Mesendoderm (in vitro differentiated cells): Measurements from ENCODE around the gene MAD1L1.

Experiments
- DNase-seq: peaks from one replicate; pipeline ENCODE4 v3.0.0; 2013
- H2AK5ac ChIP-seq: 2 replicates; pipeline ENCODE4 v1.6.1; 2013; ENCODE audit warnings: low read length, inconsistent platforms
- H2BK120ac ChIP-seq: 2 replicates; pipeline ENCODE4 v1.6.1; 2013; ENCODE audit warnings: low read depth, mild to moderate bottlenecking, low read length, moderate library complexity, mixed read lengths
- H2BK15ac ChIP-seq: replicated peaks from 2 replicates; pipeline ENCODE4 v1.6.1; 2013; ENCODE audit warnings: low read depth, mild to moderate bottlenecking, moderate library complexity
- H2BK5ac ChIP-seq: 2 replicates; pipeline ENCODE4 v1.6.1; 2013; ENCODE audit warnings: low read length, inconsistent platforms
- H3K18ac ChIP-seq: 2 replicates; pipeline ENCODE4 v1.6.1; 2013; ENCODE audit warnings: mild to moderate bottlenecking, low read length, mixed read lengths
- H3K23ac ChIP-seq: one replicate; pipeline ENCODE4 v1.6.1; 2013; ENCODE audit warnings: low read length
- H3K27ac ChIP-seq: 2 replicates; pipeline ENCODE4 v1.5.1; 2013; ENCODE audit warnings: low read depth, mild to moderate bottlenecking, inconsistent platforms, low read length, moderate library complexity
- H3K27me3 ChIP-seq: 2 replicates; pipeline ENCODE4 v1.6.1; 2013; ENCODE audit warnings: low read length, control low read depth, mild to moderate bottlenecking, inconsistent platforms; ENCODE audit not compliant: insufficient read depth, poor library complexity
- H3K36me3 ChIP-seq: 2 replicates; pipeline ENCODE4 v1.6.1; 2013; ENCODE audit warnings: low read length, inconsistent platforms; ENCODE audit not compliant: control insufficient read depth, insufficient read depth
- H3K4ac ChIP-seq: one replicate; pipeline ENCODE4 v1.6.1; 2013; ENCODE audit warnings: low read depth, mild to moderate bottlenecking, low read length, moderate library complexity
- H3K4me1 ChIP-seq: 2 replicates; pipeline ENCODE4 v1.6.1; 2013; ENCODE audit warnings: low read depth, low read length, inconsistent platforms; ENCODE audit not compliant: control insufficient read depth
- H3K4me2 ChIP-seq: 2 replicates; pipeline ENCODE4 v1.6.1; 2013; ENCODE audit warnings: low read length
- H3K4me3 ChIP-seq: 2 replicates; pipeline ENCODE4 v1.5.1; 2013; ENCODE audit warnings: mild to moderate bottlenecking, low read length
- H3K56ac ChIP-seq: one replicate; pipeline ENCODE4 v1.6.1; 2013; ENCODE audit warnings: low read length
- H3K79me1 ChIP-seq: 2 replicates; pipeline ENCODE4 v1.6.1; 2013; ENCODE audit warnings: low read length, inconsistent platforms
- H3K79me2 ChIP-seq: 2 replicates; pipeline ENCODE4 v1.6.1; 2013; ENCODE audit warnings: mild to moderate bottlenecking, low read length; ENCODE audit not compliant: control insufficient read depth, insufficient read depth
- H3K9ac ChIP-seq: 2 replicates; pipeline ENCODE4 v1.6.1; 2013; ENCODE audit warnings: low read length, inconsistent platforms
- H4K5ac ChIP-seq: one replicate; pipeline ENCODE4 v1.6.1; 2013; ENCODE audit warnings: low read length
- H4K8ac ChIP-seq: one replicate; pipeline ENCODE4 v1.6.1; 2013; ENCODE audit warnings: low read depth, mild to moderate bottlenecking, control low read depth, low read length, moderate library complexity
- WGBS: extraction: QIAGEN DNeasy Blood & Tissue Kit; methylation state at CpG from one replicate; pipeline ENCODE4 v1.1.7; 2013; ENCODE audit warnings: low lambda C conversion rate, missing lambda C conversion rate; ENCODE audit not compliant: insufficient coverage; ENCODE audit errors: extremely low coverage; 5-methylcytosine and 5-hydroxymethylcytosine counted together

The MAD1L1 gene

DNA sequence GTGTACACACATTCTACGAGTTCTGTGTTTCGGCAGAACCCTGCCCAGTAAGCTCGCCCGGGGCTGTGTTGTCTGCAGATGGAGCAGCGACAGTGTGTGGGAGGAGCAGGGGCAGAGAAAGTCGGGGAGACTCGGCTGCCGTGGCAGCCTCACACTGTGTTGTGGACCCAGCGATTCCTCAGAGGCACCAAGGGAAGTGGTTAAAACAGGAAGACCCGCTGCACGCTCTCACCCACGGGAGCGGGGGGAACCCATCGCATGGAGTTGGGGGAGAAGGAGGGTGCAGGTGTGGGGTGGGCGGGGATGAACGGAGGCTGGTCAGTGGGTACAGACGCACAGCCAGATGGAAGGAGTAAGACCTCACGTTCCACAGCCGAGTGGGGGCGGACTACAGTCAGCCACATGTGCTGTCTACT, 312.5 kb downstream of the MAD1L1 start:
- Histone ChIP-seq H2BK15ac (no peak overlapping the region), H4K5ac (no peak overlapping the region), H3K4me2 (no peak overlapping the region), H3K56ac (no peak overlapping the region), H2BK120ac (no peak overlapping the region), H3K79me2 (no peaks in the 10 kb centered on the region), H3K4me1 (no peaks in the 10 kb centered on the region), H3K9ac (no peak overlapping the region), H3K79me1 (no peaks in the 10 kb centered on the region), H3K18ac (no peak overlapping the region), H4K8ac (no peak overlapping the region), H3K27ac (no peak overlapping the region), H3K4me3 (no peak overlapping the region), H3K4ac (no peak overlapping the region), H2BK5ac (no peak overlapping the region), H3K27me3 (no peaks in the 10 kb centered on the region), H3K36me3 (no peaks in the 10 kb centered on the region), H3K23ac (no peak overlapping the region), H2AK5ac (no peak overlapping the region)
- no peak for DNase-seq
- no CpG with 5 or more reads among the region's 20 CpGs for WGBS

DNA sequence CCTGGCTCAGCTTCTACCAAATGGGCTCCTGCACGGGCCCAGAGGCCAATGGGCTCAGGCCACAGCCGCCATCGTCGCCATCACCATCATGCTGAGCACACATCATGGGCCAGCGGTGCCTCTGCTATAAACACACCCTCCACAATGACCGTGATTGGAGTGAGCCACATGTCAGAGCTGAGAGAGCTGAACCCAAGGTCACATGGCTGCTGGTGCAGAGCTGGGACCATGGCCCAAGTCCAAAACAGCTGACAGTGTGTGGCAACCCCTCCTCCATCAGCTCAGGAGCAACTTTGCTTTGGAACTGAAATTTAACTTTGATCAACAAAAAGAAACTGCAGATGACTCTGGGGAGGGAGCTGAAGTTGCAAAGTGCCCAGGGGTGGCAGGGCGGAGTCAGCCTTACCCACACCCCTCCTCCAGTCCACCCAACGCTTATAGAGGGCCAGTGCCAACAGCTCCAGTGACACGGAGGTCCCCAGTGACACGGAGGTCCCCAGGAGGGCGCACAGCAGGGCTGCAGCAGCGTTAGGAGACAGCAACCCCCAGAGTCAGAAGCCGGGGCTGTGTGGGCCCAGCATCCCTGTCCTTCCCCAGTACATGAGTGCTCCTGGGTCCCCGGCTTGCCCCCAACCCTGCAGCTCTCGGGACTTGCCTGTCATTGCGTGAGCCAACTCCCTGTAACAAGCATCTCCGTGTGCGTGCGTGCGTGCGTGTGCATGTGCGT, 313.0 kb downstream of the MAD1L1 start:
- Histone ChIP-seq H3K4me1 (no peaks in the 10 kb centered on the region), H3K27me3 (no peaks in the 10 kb centered on the region), H2BK15ac (no peak overlapping the region), H3K4me2 (no peak overlapping the region), H2BK5ac (no peak overlapping the region), H3K4me3 (no peak overlapping the region), H3K18ac (no peak overlapping the region), H3K79me2 (no peaks in the 10 kb centered on the region), H4K5ac (no peak overlapping the region), H3K27ac (no peak overlapping the region), H3K9ac (no peak overlapping the region), H3K23ac (no peak overlapping the region), H4K8ac (no peak overlapping the region), H2AK5ac (no peak overlapping the region), H3K4ac (no peak overlapping the region), H2BK120ac (no peak overlapping the region), H3K56ac (no peak overlapping the region), H3K36me3 (no peaks in the 10 kb centered on the region), H3K79me1 (no peaks in the 10 kb centered on the region)
- no CpG with 5 or more reads among the region's 22 CpGs for WGBS
- DNase-seq, result no peak

GRCh38 chr7:1918881-1919525, 313.7 kb downstream of the MAD1L1 start:
- DNase-seq, result no peak
- whole genome bisulfite sequencing, result no CpG with 5 or more reads among the region's 25 CpGs
- H4K5ac ChIP-seq, result no peak overlapping the region

DNA sequence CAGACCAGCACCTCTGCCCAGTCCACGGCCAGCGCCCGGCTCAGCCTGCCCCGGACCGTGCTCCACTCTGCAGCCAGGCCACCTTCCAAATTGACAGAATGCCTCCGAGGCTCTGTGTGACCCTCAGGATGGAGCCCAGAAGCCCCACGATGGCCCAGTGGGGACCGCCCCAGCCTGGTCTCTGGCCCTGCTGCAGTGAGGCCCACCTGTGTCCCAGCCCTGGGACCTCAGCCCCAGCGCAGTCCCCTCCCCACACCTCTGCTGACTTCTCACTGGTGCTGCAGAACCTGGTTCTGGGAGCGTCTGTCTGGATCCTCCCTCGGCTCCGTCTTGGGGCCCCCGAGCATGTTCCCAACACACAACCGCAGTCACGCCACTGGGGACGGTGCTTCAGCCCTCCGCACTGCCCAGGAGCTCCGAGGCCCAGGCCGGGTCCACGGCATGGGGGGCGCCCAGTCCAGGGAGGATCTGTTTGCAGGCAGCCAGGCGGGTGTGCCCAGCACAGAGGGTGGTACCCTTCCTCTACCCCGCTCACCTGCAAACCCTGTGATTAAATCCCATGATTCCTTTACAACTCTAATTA, 314.6 kb downstream of the MAD1L1 start:
- no peak overlapping the region for H2BK5ac ChIP-seq
- WGBS, result no CpG with 5 or more reads among the region's 23 CpGs

More at GRCh38 chr7:1918881-1919525, 313.7 kb downstream of the MAD1L1 start:
- Histone ChIP-seq H4K8ac (no peak overlapping the region), H3K9ac (no peak overlapping the region), H3K36me3 (no peaks in the 10 kb centered on the region), H2BK15ac (no peak overlapping the region), H3K56ac (no peak overlapping the region), H3K4me3 (no peak overlapping the region), H3K4me2 (no peak overlapping the region), H3K27me3 (no peaks in the 10 kb centered on the region), H3K79me1 (no peaks in the 10 kb centered on the region), H3K23ac (no peak overlapping the region), H3K4me1 (no peaks in the 10 kb centered on the region), H3K27ac (no peak overlapping the region), H2BK120ac (no peak overlapping the region), H2BK5ac (no peak overlapping the region), H2AK5ac (no peak overlapping the region), H3K18ac (no peak overlapping the region), H3K4ac (no peak overlapping the region), H3K79me2 (no peaks in the 10 kb centered on the region)

GRCh38 chr7:1917221-1918062, 315.3 kb downstream of the MAD1L1 start:
- Histone ChIP-seq H2BK120ac (no peak overlapping the region), H3K27me3 (no peaks in the 10 kb centered on the region), H3K4me3 (no peak overlapping the region), H2BK5ac (no peak overlapping the region), H3K4ac (no peak overlapping the region), H3K18ac (no peak overlapping the region), H3K4me1 (no peaks in the 10 kb centered on the region), H3K79me2 (no peaks in the 10 kb centered on the region), H2AK5ac (no peak overlapping the region), H3K56ac (no peak overlapping the region), H3K4me2 (no peak overlapping the region), H4K8ac (no peak overlapping the region), H3K23ac (no peak overlapping the region), H3K27ac (no peak overlapping the region), H2BK15ac (no peak overlapping the region), H4K5ac (no peak overlapping the region), H3K9ac (no peak overlapping the region), H3K79me1 (no peaks in the 10 kb centered on the region), H3K36me3 (no peaks in the 10 kb centered on the region)
- no CpG with 5 or more reads among the region's 31 CpGs for WGBS
- DNase-seq, result no peak

More for the DNA sequence above, 314.6 kb downstream of the MAD1L1 start:
- no peak overlapping the region for H3K18ac ChIP-seq
- H2BK120ac ChIP-seq, result no peak overlapping the region
- H3K4ac ChIP-seq, result no peak overlapping the region
- H3K27me3 ChIP-seq, result no peaks in the 10 kb centered on the region
- no peak overlapping the region for H3K23ac ChIP-seq
- no peak overlapping the region for H3K27ac ChIP-seq
- no peak overlapping the region for H3K56ac ChIP-seq
- no peak overlapping the region for H3K4me3 ChIP-seq
- no peak overlapping the region for H2BK15ac ChIP-seq
- H3K79me1 ChIP-seq, result no peaks in the 10 kb centered on the region
- no peak overlapping the region for H2AK5ac ChIP-seq
- no peak overlapping the region for H3K9ac ChIP-seq
- H3K79me2 ChIP-seq, result no peaks in the 10 kb centered on the region
- H4K8ac ChIP-seq, result no peak overlapping the region
- DNase-seq, result no peak
- H3K36me3 ChIP-seq, result no peaks in the 10 kb centered on the region
- no peaks in the 10 kb centered on the region for H3K4me1 ChIP-seq
- no peak overlapping the region for H3K4me2 ChIP-seq
- no peak overlapping the region for H4K5ac ChIP-seq
